AG09319 (cell line): ENCODE results near the gene TTC23L.

ENCODE experiments used
- DNase-seq: peaks from one replicate; pipeline ENCODE4 v3.0.0-alpha.2; 2010; ENCODE audit warnings: low read depth; ENCODE audit errors: extremely low read depth
- CTCF ChIP-seq: IDR thresholded peaks from 2 replicates; pipeline ENCODE4 v1.5.1; 2011; ENCODE audit warnings: low read depth, mild to moderate bottlenecking, inconsistent platforms, low read length, moderate library complexity

TTC23L gene

GRCh38 chr5:34857894-34858293 is 18.9 kb downstream of the TTC23L start:
- no peak for TF ChIP-seq CTCF
- DNase-seq = no peak

- no peak for TF ChIP-seq CTCF
- no peak for DNase-seq
Measured at GRCh38 chr5:34858790-34859189, 19.8 kb downstream of the TTC23L start.

GRCh38 chr5:34859253-34859652 is 20.3 kb downstream of the TTC23L start:
- no peak for TF ChIP-seq CTCF
- DNase-seq = no peak

GRCh38 chr5:34863946-34864345 is 25.0 kb downstream of the TTC23L start:
- TF ChIP-seq CTCF = no peak
- DNase-seq = no peak

GRCh38 chr5:34865091-34865490 is 26.1 kb downstream of the TTC23L start:
- DNase-seq = no peak
- TF ChIP-seq CTCF = no peak

GRCh38 chr5:34866989-34867471 is 28.1 kb downstream of the TTC23L start:
- DNase-seq = no peak
- no peak for TF ChIP-seq CTCF

- TF ChIP-seq CTCF = no peak
- no peak for DNase-seq
Measured at GRCh38 chr5:34867660-34868059, 28.7 kb downstream of the TTC23L start.

- TF ChIP-seq CTCF = no peak
Measured at GRCh38 chr5:34868791-34869190, 29.8 kb downstream of the TTC23L start.

More at GRCh38 chr5:34868791-34869190, 29.8 kb downstream of the TTC23L start:
- DNase-seq = no peak
